ENCODE results near the gene ANO8. TPM values are rescaled to one million over a fixed set of nuclear protein-coding genes. Genes with fewer than 3 reads are reported as not detected.

The ANO8 gene
- total RNA-seq, 1 donor from 2014 or later = 19.0 TPM

- H3K4me3 Mint-ChIP-seq (ENCODE audit: unreplicated experiment) = no peak overlapping the region
These were observed 7.5 kb downstream of the ANO8 start for GRCh38 chr19:17327068-17327653.

GRCh38 chr19:17326595-17326966, 8.1 kb downstream of the ANO8 start:
- no peak for DNase-seq (ENCODE audit: low spot score)
- H3K36me3 Mint-ChIP-seq (ENCODE audit: low read depth, unreplicated experiment) = peaks cover 16% of the 10 kb centered on the region
- H3K27me3 Mint-ChIP-seq (ENCODE audit: unreplicated experiment) = peaks cover 15% of the 10 kb centered on the region
- H3K27ac Mint-ChIP-seq (ENCODE audit: unreplicated experiment) = no peak overlapping the region
- no peak for TF ChIP-seq CTCF (IDR thresholded peaks at IDR 0.05; ENCODE audit: unreplicated experiment)
- peak overlapping the region; percentile 21 for H3K4me3 Mint-ChIP-seq (ENCODE audit: unreplicated experiment)
- H3K4me1 Mint-ChIP-seq (ENCODE audit: unreplicated experiment) = no peaks in the 10 kb centered on the region
- H3K9me3 Mint-ChIP-seq (ENCODE audit: unreplicated experiment) = no peaks in the 10 kb centered on the region

More at GRCh38 chr19:17327068-17327653, 7.5 kb downstream of the ANO8 start:
- H3K27me3 Mint-ChIP-seq (ENCODE audit: unreplicated experiment) = peaks cover 15% of the 10 kb centered on the region
- no peaks in the 10 kb centered on the region for H3K9me3 Mint-ChIP-seq (ENCODE audit: unreplicated experiment)
- no peak for TF ChIP-seq CTCF (IDR thresholded peaks at IDR 0.05; ENCODE audit: unreplicated experiment)
- H3K36me3 Mint-ChIP-seq (ENCODE audit: low read depth, unreplicated experiment) = peaks cover 16% of the 10 kb centered on the region
- H3K27ac Mint-ChIP-seq (ENCODE audit: unreplicated experiment) = no peak overlapping the region
- H3K4me1 Mint-ChIP-seq (ENCODE audit: unreplicated experiment) = no peaks in the 10 kb centered on the region
- no peak for DNase-seq (ENCODE audit: low spot score)

- Mint-ChIP-seq H3K36me3 (ENCODE audit: low read depth, unreplicated experiment) (peaks cover 16% of the 10 kb centered on the region), H3K9me3 (ENCODE audit: unreplicated experiment) (no peaks in the 10 kb centered on the region)
- no peak for TF ChIP-seq CTCF (IDR thresholded peaks at IDR 0.05; ENCODE audit: unreplicated experiment)
These were observed 8.6 kb downstream of the ANO8 start for GRCh38 chr19:17325881-17326594.

GRCh38 chr19:17325133-17325532, 9.5 kb downstream of the ANO8 start:
- Mint-ChIP-seq H3K9me3 (ENCODE audit: unreplicated experiment) (no peaks in the 10 kb centered on the region), H3K4me3 (ENCODE audit: unreplicated experiment) (no peak overlapping the region), H3K4me1 (ENCODE audit: unreplicated experiment) (no peaks in the 10 kb centered on the region), H3K27ac (ENCODE audit: unreplicated experiment) (peak overlapping the region; percentile 42), H3K36me3 (ENCODE audit: low read depth, unreplicated experiment) (peaks cover 13% of the 10 kb centered on the region), H3K27me3 (ENCODE audit: unreplicated experiment) (peaks cover 12% of the 10 kb centered on the region)
- DNase-seq (ENCODE audit: low spot score) = no peak
- no peak for TF ChIP-seq CTCF (IDR thresholded peaks at IDR 0.05; ENCODE audit: unreplicated experiment)

More at GRCh38 chr19:17325881-17326594, 8.6 kb downstream of the ANO8 start:
- DNase-seq (ENCODE audit: low spot score) = no peak
- Mint-ChIP-seq H3K4me1 (ENCODE audit: unreplicated experiment) (no peaks in the 10 kb centered on the region), H3K27me3 (ENCODE audit: unreplicated experiment) (peaks cover 15% of the 10 kb centered on the region), H3K4me3 (ENCODE audit: unreplicated experiment) (peak overlapping the region; percentile 21), H3K27ac (ENCODE audit: unreplicated experiment) (no peak overlapping the region)

Data from endothelial cell (in vitro differentiated cells).